ENCODE measurements around the gene GUCY1B1. TPM values are rescaled to one million over a fixed set of nuclear protein-coding genes. Genes with fewer than 3 reads are reported as not detected.

The GUCY1B1 gene
- total RNA-seq, 1 donor from 2014 or later = 13.5 TPM

Other genes starting within 250 kb of the GUCY1B1 start
- gene GUCY1A1, start 92.2 kb upstream of the GUCY1B1 start, total RNA-seq = 20.0 TPM
- gene ASIC5, start 107.3 kb downstream of the GUCY1B1 start, total RNA-seq = not detected
- 2.4 TPM for gene TDO2, start 144.7 kb downstream of the GUCY1B1 start, total RNA-seq
- gene CTSO, start 194.8 kb downstream of the GUCY1B1 start, total RNA-seq = 24.9 TPM